ENCODE measurements around the gene AP1G2. TPM values are rescaled to one million over a fixed set of nuclear protein-coding genes. Genes with fewer than 3 reads are reported as not detected.
"Not testable (repeated sequence)": the region's sequence is repeated elsewhere in the genome, so short reads cannot be mapped to it uniquely, and the experiment has no call there.

AP1G2 gene
- 10.0 TPM for total RNA-seq

GRCh38 chr14:23567186-23568020 lies at the start of gene AP1G2:
AP1G2 (minus strand) TSS chr14:23567791; CDS start chr14:23567314, 477 bp downstream.
- no peak for DNase-seq

- no peak for DNase-seq
These were observed 48.3 kb upstream of the AP1G2 start for GRCh38 chr14:23615856-23616255.

- DNase-seq = no peak
These were observed 46.8 kb upstream of the AP1G2 start for GRCh38 chr14:23614395-23614828.

GRCh38 chr14:23613242-23614070 lies 45.9 kb upstream of the AP1G2 start:
- no peak for DNase-seq

- no peak for DNase-seq
These were observed 45.2 kb upstream of the AP1G2 start for GRCh38 chr14:23612802-23613201.

GRCh38 chr14:23612354-23612732 lies 44.8 kb upstream of the AP1G2 start:
- DNase-seq = no peak

GRCh38 chr14:23610815-23611289 lies 43.3 kb upstream of the AP1G2 start:
- no peak for DNase-seq

GRCh38 chr14:23610090-23610814 lies 42.7 kb upstream of the AP1G2 start:
- no peak for DNase-seq

- not testable (repeated sequence) for DNase-seq
These were observed 42.0 kb upstream of the AP1G2 start for GRCh38 chr14:23609411-23610089.

GRCh38 chr14:23609001-23609400 lies 41.4 kb upstream of the AP1G2 start:
- no peak for DNase-seq

GRCh38 chr14:23608454-23608853 lies 40.9 kb upstream of the AP1G2 start:
- DNase-seq = no peak

- no peak for DNase-seq
These were observed 38.5 kb upstream of the AP1G2 start for GRCh38 chr14:23605931-23606585.

GRCh38 chr14:23604675-23605170 lies 37.1 kb upstream of the AP1G2 start:
- no peak for DNase-seq

- no peak for DNase-seq
These were observed 36.6 kb upstream of the AP1G2 start for GRCh38 chr14:23604148-23604547.

- DNase-seq = no peak
These were observed 35.5 kb upstream of the AP1G2 start for GRCh38 chr14:23603103-23603502.

GRCh38 chr14:23602181-23603095 lies 34.8 kb upstream of the AP1G2 start:
- no peak for DNase-seq

GRCh38 chr14:23601845-23602180 lies 34.2 kb upstream of the AP1G2 start:
- DNase-seq = no peak

GRCh38 chr14:23601424-23601823 lies 33.8 kb upstream of the AP1G2 start:
- no peak for DNase-seq

- no peak for DNase-seq
These were observed 33.2 kb upstream of the AP1G2 start for GRCh38 chr14:23600806-23601205.

GRCh38 chr14:23600322-23600707 lies 32.7 kb upstream of the AP1G2 start:
- DNase-seq = no peak
